Measurements from ENCODE around the gene ACVR1B.

DNA sequence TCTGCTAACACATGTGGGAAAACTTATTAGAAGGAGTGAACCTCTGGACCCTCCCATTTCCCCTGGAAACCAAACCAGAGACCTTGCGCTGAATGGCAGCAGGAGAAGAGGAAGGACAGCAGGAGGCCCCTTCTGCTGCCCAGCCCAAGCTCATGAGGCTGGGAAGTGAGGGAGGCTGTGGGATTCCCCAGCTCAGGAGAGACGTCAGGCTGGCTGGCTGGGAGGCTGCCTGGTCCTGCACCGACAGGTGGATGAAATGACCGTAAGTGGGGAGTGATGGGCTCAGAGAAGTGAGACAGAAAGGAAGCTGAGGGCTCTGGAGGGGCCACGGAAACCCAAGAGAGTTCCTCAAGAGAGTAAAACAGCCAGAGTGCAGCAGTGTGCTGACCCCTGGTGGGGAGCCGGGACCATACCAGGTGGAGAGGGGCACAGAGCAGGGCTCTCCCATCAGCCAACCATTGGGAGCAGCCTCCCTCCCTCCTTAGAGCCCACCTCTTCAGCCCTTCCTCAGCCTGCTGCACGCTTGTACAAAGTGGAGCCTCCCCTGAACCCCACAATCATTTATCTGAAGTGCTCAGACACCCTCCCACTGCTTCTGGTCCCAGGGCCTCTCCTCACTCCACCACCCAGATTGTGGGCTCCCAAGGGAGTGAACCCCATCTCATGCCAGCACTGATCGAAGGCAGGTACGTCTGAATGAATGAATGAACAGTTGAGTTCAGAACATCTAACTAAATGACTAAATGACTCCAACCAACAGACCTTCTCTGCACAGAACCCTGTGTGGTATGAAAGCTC, 69.2 kb downstream of the ACVR1B start:
- TF ChIP-seq, protein P1, sequence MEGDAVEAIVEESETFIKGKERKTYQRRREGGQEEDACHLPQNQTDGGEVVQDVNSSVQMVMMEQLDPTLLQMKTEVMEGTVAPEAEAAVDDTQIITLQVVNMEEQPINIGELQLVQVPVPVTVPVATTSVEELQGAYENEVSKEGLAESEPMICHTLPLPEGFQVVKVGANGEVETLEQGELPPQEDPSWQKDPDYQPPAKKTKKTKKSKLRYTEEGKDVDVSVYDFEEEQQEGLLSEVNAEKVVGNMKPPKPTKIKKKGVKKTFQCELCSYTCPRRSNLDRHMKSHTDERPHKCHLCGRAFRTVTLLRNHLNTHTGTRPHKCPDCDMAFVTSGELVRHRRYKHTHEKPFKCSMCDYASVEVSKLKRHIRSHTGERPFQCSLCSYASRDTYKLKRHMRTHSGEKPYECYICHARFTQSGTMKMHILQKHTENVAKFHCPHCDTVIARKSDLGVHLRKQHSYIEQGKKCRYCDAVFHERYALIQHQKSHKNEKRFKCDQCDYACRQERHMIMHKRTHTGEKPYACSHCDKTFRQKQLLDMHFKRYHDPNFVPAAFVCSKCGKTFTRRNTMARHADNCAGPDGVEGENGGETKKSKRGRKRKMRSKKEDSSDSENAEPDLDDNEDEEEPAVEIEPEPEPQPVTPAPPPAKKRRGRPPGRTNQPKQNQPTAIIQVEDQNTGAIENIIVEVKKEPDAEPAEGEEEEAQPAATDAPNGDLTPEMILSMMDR (IDR thresholded peaks at IDR 0.05; ENCODE audit: insufficient read depth, low read depth, low read length), result peak; percentile 59
- no peak for TF ChIP-seq EZH2 (IDR thresholded peaks at IDR 0.05; ENCODE audit: insufficient read depth, low read length)

Data from astrocyte (in vitro differentiated cells and primary cell).